ENCODE data around the gene OR5C1.
"Not testable (repeated sequence)": the region's sequence is repeated elsewhere in the genome, so short reads cannot be mapped to it uniquely, and the experiment has no call there.

The OR5C1 gene

DNA sequence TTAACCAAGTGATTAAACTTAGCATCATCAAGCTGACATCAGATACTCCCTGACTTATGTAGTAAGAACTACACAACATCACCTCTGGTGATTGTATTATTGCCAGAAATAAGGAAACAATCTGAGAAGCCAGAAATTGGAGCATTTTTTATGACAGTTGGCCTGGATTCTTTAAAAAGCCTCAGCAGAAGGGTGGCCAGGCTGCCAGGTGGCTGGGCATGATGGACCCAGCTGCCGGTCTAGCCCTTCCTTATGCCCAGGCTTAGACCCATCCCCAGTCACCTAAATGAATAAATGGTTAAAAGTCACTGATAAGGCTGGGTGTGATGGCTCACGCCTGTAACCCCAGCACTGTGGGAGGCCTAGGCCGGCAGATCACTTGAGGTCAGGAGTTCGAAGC lies 24.0 kb downstream of the OR5C1 start:
- no peak for DNase-seq (ENCODE audit: low spot score)

DNA sequence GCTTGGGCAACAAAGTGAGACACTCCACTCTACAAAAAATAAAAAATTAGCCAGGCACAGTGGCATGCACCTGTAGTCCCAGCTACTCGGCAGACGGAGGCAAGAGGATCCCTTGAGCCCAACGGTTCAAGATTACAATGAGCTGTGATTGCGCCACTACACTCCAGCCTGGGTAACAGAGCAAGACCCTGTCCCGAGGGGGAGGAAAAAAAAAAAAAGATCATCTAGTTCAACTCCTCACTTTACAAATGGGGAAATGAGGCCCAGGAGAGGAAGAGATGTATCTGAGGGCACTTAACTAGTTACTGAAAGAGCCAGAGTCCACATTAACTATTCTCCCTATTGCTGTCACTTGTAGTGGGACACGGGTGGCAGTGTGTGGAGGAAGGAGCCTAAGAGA lies 25.8 kb downstream of the OR5C1 start:
- no peak for DNase-seq (ENCODE audit: low spot score)

DNA sequence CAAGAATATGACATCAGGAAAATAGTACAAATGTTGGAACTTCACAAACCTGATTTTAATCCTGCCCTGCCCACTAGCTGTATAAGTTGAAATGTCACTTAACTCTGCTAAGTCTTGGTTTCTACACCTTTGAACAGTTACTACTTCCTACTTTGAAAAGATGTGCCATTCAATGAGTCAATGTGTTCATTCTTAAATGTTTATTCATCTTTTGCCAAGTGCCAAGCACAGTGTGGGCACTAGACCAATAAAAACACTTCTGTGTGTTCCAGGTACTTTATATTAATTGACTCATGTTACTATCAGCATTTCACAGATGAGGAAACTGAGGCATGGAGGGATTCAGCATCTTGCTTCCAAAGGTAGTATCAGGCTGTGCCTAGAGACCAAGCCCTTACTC lies 26.8 kb downstream of the OR5C1 start:
- no peak for DNase-seq (ENCODE audit: low spot score)

DNA sequence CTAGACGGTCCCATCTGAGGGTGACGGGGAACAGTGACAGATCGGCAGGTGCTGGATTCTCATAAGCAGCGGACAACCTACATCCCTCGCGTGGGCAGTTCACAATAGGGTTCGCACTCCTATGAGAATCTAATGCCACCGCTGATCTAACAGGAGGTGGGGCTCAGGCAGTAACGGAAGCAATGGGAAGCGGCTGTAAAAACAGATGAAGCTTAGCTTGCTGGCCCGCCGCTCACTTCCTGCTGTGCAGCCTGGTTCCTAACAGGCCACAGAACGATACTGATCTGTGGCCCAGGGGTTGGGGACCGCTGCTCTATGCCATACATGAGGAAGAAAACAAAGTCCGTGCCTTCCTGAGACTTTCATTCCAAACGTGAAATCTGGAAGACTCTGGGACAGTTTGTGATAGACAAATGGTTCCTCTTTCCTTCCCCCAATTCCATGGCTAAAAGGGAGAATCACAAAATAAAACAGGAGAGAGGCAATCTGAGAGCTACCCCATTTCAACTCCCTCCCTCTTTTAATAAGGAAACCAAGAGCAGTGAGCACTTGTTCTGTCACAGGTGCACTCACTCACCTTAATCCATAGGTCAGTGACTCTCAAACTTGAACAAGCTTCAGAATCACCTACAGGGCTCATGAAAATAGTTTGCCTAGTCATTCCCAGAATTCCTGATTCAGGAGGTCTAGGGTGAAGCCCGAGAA lies 27.6 kb downstream of the OR5C1 start:
- DNase-seq (ENCODE audit: low spot score): no peak

DNA sequence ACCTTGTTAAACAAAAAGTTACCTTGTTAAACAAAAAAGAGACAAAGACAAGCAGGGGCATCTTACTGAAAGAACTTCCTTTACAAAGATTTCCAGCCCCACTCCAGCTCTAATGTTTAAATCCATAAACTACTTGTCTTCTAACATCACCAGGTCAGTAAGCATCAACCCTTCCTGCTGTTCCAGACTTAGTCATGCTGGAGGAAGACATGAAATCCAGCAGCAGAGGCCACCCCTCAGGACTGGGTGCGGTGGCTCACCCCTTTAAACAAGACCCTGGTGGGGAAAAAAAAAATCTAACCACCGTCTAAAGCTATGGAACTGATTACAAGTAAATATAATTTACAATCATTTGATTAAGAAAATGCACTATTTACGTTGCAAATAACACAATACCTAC lies 30.6 kb downstream of the OR5C1 start:
- DNase-seq (ENCODE audit: low spot score): no peak

DNA sequence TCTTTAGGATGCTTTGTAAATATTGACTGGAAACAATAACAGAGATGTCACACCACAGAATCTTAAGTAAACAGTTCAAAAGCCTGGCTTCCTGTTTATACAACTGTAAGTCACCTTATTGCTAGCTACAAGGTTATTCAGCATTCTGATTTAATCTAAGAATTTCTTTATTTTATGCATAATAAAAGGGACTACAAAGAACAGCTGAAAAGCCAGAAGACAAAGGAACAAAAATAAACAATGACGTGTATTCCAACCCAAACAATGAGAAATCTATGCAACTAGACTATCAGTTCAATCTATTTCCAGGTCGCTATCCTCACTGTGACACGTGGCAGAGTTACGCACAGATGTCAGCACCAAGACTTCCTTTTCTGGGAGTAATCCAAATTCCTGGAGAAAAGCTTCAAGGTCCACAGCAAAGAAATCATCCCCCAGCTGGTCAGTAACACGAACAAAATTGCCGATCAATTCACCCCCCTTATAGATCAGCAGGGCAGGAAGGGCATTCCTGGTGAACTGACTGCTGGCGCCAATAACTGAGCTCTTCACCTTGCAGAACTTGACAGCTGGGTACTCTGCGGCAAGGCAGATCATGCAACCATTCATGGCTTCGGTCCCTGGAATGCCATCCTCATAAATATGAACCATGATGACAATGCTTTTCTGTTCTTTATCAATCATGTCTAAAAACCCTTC lies 31.2 kb downstream of the OR5C1 start:
- DNase-seq (ENCODE audit: low spot score): no peak

DNA sequence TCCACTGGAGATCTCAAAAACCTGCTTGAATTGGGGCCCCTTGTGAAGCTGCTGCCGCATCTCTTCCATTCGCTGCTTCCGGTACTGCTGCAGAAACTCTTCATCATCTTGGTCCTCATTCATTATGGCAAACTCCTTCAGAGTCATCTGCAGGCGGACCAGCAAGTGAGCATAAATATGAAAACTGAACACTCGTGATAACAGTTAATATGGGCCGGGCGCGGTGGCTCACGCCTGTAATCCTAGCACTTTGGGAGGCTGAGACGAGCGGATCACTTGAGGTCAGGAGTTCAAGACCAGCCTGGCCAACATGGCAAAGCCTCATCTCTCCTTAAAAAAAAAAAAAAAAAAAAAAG lies 31.7 kb downstream of the OR5C1 start:
- DNase-seq (ENCODE audit: low spot score): no peak

DNA sequence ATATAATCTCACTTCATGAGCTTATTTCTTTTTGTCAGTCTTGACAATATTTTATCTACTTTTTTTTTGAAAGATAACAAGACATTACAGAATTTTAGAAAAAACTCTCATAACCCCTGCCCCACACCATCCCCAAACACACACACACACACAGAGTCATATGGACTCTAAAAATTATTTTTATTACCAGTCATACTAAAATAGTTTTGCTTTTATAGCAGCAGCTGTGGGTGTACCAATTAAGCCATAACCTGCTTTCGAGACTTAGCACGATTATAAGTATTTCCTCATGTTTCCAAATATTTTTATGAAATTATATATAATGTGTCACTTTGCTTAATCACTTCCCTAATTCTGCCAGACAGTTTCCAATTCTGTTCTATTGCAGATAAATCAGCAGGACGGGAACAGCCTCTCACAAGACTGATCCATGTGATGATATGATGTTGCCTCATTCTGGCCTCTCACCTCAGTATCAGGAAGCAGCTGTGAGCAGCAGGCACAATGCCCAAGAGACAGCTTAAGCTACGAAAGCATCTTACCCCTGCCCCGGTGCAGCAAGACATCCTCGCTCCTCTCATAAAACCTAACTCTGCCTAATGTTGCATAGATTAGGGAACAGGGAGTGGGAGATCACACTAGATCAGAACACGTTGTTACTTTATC lies 32.7 kb downstream of the OR5C1 start:
- DNase-seq (ENCODE audit: low spot score): no peak

DNA sequence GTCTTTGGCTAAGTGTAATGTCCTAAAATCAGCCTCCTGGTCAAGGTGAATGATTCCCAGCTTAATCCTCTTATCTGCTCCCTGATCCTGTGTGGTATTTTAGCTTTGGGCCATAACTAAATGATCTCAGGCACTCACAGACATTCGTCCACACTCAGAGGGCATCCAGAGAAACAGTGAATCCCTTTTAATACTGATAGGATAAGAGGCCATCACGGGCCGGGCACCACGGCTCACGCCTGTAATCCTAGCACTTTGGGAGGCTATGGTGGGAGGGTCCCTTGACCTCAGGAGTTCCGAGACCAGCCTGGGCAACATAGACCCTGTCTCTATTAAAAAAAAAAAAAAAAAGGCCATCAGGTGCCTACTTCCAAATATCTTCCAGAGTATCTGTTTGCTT lies 33.3 kb downstream of the OR5C1 start:
- DNase-seq (ENCODE audit: low spot score): no peak

DNA sequence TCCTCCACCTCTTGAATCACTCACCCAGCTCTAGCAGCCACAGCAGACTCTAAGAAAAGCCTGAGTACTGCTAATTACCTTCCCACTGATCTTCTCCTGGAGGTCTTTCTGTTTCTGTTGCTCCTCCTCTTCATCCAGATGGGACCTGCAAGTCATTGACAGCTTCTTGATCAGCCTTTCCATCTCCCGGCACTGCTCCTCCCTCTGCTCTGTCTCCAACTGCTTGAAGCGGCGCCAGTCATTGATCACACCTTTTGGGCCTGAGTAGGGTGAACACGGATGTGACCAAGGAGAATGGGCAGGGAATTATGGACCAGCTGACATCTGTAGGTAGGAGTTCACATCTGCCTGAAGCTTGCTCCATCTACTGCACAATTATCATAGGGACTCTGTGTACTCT lies 34.2 kb downstream of the OR5C1 start:
- no peak for DNase-seq (ENCODE audit: low spot score)

DNA sequence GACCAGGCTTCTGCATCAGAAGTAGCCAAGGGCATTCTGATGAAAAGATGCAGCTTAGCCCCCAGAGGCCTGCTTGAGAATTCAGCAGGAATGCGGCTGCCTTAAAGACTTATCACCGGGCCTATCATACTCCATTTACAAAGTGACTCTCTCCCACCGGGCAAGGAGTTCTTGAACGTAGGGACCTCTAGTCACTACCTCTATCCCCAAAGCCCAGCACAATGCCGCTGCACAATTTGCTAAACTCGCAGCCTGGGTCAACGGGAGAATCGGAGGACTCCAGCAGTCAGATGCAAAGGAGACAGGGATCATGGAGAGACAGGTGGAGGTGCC lies 39.0 kb downstream of the OR5C1 start:
- no peak for DNase-seq (ENCODE audit: low spot score)

DNA sequence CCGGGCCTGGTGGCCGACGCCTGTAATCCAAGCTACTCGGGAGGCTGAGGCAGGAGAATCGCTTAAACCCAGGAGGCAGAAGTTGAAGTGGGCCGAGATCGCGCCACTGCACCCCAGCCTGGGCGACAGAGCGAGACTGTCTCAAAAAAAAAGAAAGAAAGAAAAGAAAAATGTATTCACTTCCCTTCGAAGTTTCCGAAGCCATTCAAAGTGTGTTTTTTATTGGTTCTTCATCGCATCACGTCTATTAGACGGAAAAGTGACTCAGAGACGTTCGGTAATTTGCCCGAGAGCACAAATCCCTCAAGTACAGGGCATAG lies 40.2 kb downstream of the OR5C1 start:
- DNase-seq (ENCODE audit: low spot score): not testable (repeated sequence)

DNA sequence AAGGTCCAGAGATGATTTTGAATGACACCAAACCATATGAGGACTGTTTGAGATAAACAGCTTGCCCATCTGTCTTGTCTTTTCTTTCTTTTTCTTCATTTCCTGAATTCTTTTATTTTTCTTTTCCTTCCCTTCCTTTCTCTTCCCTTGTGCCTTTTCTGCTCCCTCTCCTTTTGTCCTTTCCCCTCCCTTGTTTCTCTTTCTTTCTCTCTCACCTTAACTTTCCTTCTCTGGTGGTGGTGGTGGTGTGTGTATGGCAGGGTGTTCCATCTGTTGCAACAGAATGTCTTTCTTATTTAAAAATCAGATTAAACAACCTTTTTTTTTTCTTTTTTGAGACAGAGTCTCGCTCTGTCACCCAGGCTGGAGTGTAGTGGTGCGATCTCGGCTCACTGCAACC lies 43.5 kb downstream of the OR5C1 start:
- no peak for DNase-seq (ENCODE audit: low spot score)

DNA sequence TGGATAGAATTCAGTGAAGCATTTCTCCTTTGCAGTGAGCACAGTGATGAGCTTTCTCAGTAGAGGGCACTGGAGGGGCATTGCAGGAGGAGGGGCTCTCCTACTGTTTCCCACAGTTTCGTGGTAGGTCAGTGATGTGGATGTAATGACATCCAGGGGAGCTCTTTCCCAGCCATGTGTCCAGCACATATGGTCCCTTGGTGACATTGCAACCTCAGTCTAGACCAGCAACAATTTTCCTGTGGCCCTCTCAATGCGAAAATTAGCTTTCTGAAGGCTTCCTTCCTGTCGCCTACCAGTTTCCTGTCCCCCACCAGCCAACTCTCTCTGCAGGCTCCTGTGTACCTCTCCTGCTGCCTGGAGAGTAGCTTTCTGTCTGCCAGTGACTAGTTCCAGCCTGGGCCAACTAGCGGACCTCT lies 46.6 kb downstream of the OR5C1 start:
- DNase-seq (ENCODE audit: low spot score): no peak

DNA sequence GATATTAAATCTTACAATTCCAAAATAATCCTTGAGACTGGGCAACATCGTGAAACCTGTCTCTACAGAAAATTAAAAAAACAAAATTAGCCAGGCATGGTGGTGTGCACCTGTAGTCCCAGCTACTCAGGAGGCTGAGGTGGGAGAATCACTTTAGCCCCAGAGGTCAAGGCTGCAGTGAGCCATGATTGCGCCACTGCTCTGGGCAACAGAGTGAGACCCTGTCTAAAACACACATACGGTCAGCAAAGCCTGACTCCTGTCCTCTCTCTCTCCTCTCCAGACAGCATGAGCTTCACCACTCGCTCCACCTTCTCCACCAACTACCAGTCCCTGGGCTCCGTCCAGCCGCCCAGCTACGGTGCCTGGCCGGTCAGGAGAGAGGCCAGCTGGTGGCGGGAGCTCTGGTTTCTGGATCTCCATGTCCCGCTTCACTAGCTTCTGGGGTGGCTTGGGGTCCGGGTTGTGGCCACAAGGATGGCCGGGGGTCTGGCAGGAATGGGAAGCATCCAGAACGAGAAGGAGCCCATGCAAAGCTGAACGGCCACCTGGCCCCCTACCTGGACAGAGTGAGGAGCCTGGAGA lies 48.6 kb downstream of the OR5C1 start:
- no peak for DNase-seq (ENCODE audit: low spot score)

DNA sequence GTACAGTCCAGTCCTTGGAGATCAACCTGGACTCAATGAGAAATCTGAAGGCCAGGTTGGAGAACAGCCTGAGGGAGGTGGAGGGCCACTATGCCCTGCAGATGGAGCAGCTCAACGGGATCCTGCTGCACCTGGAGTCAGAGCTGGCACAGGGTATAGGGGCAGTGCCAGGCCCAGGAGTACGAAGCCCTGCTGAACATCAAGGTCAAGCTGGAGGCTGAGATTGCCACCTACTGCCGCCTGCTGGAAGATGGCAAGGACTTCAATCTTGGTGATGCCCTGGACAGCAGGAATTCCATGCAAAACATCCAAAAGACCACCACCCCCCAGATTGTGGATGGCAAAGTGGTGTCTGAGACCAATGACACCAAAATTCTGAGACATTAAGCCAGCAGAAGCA lies 49.7 kb downstream of the OR5C1 start:
- DNase-seq (ENCODE audit: low spot score): not testable (repeated sequence)

Data from LoVo (cell line).